ENCODE results near the gene MAP3K4. TPM values are rescaled to one million over a fixed set of nuclear protein-coding genes. Genes with fewer than 3 reads are reported as not detected.

MAP3K4 gene
- 19.8 and 45.4 TPM in 2 replicates for total RNA-seq

DNA sequence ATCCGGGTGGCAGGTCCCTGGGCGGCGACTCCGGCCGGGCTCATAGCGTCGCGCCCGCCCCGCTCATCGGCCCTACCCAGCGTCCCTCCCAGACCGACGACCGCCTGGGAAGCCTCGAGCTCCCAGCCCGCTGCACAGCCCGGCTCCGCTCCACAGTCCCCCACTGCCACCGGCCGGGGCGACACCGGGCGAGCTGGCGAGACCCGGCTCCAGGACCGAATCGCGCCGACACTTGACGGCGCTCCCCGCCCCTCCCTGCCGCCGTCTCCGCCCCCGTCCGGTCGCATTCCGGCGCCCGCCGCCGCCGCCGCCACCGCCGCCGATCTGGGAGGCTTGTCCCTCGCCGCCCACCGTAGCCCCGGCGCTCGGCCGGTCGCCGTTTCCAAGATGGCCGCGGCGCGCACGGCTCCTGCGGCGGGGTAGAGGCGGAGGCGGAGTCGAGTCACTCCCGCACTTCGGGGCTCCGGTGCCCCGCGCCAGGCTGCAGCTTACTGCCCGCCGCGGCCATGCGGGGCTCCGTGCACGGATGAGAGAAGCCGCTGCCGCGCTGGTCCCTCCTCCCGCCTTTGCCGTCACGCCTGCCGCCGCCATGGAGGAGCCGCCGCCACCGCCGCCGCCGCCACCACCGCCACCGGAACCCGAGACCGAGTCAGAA, at the start of gene MAP3K4:
MAP3K4 (plus strand) TSS at position 364 of the 655 bp plus-strand sequence; CDS start at position 527, 163 bp downstream.

